AG04449 (cell line): ENCODE measurements around the gene RBM11.
A peak's percentile ranks its signal among the peaks of the same experiment; 100 is the strongest.

Source experiments
- CTCF ChIA-PET: fragments of 350-600 bp; formaldehyde crosslinking; extraction: SDS; loops from one replicate; lab custom pipeline; 2021; ENCODE audit warnings: antibody characterized with exemption; lab: Yijun Ruan, JAX
- POLR2A ChIA-PET: fragments of 400-600, 350-600 bp; formaldehyde crosslinking; extraction: SDS; loops from one replicate; lab custom pipeline; 2020; ENCODE audit warnings: antibody characterized with exemption, inconsistent platforms; lab: Yijun Ruan, JAX
- DNase-seq: peaks from one replicate; pipeline ENCODE4 v3.0.0-alpha.2; 2010; ENCODE audit warnings: low read depth, low spot score
- H3K4me3 ChIP-seq: 2 replicates; pipeline ENCODE4 v1.5.1; 2011; ENCODE audit warnings: low read depth, mild to moderate bottlenecking, control low read depth, low read length
- CTCF ChIP-seq: IDR thresholded peaks from one replicate; pipeline ENCODE4 v1.5.1; 2011; ENCODE audit warnings: mild to moderate bottlenecking, moderate library complexity, low read length, control low read depth, inconsistent platforms; ENCODE audit not compliant: insufficient read depth; ENCODE audit errors: missing control alignments

The RBM11 gene

GRCh38 chr21:14244911-14245310 is 29.0 kb downstream of the RBM11 start:
- H3K4me3 ChIP-seq: no peak overlapping the region
- DNase-seq: no peak
- POLR2A ChIA-PET: no interaction called here
- CTCF ChIA-PET: interaction anchor here (1.3 kb wide), 1 partner anchor 15 kb away, joined by 5 read pairs; no protein-coding TSS in a partner anchor
- TF ChIP-seq CTCF: no peak

- ChIA-PET CTCF (interaction anchor here (1.3 kb wide), 1 partner anchor 14 kb away, joined by 5 read pairs; no protein-coding TSS in a partner anchor), POLR2A (no interaction called here)
- no peak for DNase-seq
- H3K4me3 ChIP-seq: no peak overlapping the region
- TF ChIP-seq CTCF: no peak
These were observed 29.8 kb downstream of the RBM11 start for GRCh38 chr21:14245711-14246110.

GRCh38 chr21:14251336-14251735 is 35.4 kb downstream of the RBM11 start:
- ChIA-PET POLR2A (no interaction called here), CTCF (no interaction called here)
- no peak overlapping the region for H3K4me3 ChIP-seq
- no peak for TF ChIP-seq CTCF
- DNase-seq: no peak

DNA sequence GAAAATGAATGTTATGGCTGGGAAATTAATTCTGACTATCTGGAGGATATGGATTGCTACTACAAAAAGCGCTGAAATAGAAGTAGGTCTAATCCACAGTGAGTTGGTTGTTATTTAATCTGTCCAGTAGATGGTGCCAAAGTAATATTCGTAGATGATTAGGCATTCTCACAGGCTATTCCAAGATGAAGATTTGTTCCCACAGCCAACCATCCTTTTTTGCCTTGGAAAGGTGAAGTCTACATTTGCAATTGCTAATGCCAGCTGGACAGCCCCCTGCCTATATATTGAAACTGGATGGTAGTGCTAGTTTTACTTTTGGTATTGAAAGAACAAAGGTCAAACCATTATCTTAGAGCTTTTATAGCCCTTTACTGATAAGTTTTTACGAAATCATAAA is 43.8 kb downstream of the RBM11 start:
- H3K4me3 ChIP-seq: no peak overlapping the region
- POLR2A ChIA-PET: no interaction called here
- peak; percentile 5 for DNase-seq
- peak; percentile 32 for TF ChIP-seq CTCF
- CTCF ChIA-PET: interaction anchor here (1.0 to 4.5 kb wide), 7 partner anchors 11 to 1333 kb away, joined by 3 to 25 read pairs (median 4); no protein-coding TSS in a partner anchor

GRCh38 chr21:14260174-14260764 is 44.3 kb downstream of the RBM11 start:
- H3K4me3 ChIP-seq: no peak overlapping the region
- CTCF ChIA-PET: interaction anchor here (0.6 to 4.5 kb wide), 8 partner anchors 10 to 1332 kb away, joined by 3 to 25 read pairs (median 4); no protein-coding TSS in a partner anchor
- DNase-seq: no peak
- POLR2A ChIA-PET: no interaction called here
- TF ChIP-seq CTCF: no peak

- CTCF ChIA-PET: interaction anchor here (1.1 to 1.6 kb wide), 3 partner anchors 22 to 1330 kb away, joined by 3 read pairs; no protein-coding TSS in a partner anchor
- TF ChIP-seq CTCF: no peak
- POLR2A ChIA-PET: no interaction called here
- H3K4me3 ChIP-seq: no peak overlapping the region
- DNase-seq: no peak
These were observed 46.1 kb downstream of the RBM11 start for GRCh38 chr21:14262039-14262438.
